AG09319 (cell line): Measurements from ENCODE around the gene LRRC66.

Experiments used
- DNase-seq: peaks from one replicate; pipeline ENCODE4 v3.0.0-alpha.2; 2010; ENCODE audit warnings: low read depth; ENCODE audit errors: extremely low read depth
- CTCF ChIP-seq: IDR thresholded peaks from 2 replicates; pipeline ENCODE4 v1.5.1; 2011; ENCODE audit warnings: low read depth, mild to moderate bottlenecking, inconsistent platforms, low read length, moderate library complexity

LRRC66 gene

GRCh38 chr4:52014903-52015302, 5.3 kb downstream of the LRRC66 start:
- TF ChIP-seq CTCF: no peak
- no peak for DNase-seq

DNA sequence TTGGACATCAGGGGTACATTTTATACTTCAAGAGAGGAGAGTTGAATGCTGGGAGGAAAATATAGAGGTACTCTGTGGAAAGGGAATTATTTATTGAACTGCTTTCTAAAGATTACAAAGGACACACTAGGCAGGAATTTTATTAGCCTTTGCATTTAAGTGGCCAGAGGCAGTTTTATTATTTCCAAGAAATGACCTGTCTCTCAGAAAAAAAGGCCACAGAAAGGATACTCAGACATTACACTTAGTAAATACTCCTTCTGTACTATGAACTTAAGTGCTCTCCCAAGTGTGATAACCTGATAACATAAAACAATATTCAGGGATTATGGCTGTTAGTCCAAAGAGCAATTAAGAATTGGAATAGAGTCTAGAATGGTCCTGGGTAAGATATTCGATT, 7.5 kb downstream of the LRRC66 start:
- DNase-seq: no peak
- TF ChIP-seq CTCF: no peak

DNA sequence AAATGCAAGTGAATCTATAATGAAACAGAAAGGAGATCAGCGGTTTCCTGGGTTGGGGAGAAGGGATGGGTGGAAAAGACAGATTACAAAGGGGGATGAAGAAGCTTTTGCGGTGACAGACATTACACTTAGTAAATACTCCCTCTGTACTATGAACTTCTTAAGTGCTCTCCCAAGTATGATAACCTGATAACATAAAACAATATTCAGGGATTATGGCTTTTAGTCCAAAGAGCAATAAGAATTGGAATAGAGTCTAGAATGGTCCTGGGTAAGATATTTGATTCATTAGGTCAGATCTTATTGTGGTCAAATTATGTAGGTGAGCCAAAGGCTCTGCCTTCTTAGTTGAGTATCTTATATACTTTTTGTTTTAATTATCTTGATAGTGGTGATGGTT, 9.2 kb downstream of the LRRC66 start:
- TF ChIP-seq CTCF: no peak
- no peak for DNase-seq

DNA sequence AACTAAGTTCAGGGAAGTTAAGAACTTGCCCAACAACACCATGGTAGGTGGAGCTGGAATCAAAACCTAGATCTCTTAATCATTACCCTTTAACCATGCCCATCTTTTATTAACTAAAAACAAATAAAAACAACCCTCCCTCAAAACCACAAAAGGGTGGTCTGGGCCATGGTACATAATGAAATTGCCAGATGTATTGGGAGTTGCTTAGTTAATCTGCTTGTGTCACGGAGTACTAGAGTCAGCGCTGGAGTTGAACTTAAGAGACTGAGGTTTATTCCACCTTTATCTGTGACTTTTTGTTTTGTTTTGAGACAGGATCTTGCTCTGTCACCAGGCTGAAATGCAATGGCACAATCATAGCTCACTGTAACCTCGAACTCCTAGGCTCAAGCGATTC, 13.3 kb downstream of the LRRC66 start:
- TF ChIP-seq CTCF: no peak
- DNase-seq: no peak

GRCh38 chr4:52005604-52006273, 14.4 kb downstream of the LRRC66 start:
- TF ChIP-seq CTCF: no peak

DNA sequence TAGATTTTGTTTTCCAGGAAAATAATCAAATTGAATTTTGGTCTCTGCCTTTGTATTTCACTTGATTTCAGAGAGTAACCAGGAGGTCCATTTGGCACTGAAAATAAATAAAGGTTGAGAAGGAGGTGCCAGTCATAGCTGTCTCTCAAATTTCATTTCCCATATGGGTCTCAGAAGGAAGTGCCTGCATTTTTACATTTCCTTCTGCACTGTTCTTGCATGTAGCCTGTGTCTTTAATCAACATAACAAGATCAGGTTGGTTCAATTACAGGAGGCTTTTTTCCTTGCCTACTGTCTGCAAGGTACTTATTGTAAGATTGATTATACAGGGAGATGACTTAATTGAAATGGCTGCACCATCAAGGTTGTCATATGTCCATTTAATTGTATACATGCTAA, 15.7 kb downstream of the LRRC66 start:
- no peak for TF ChIP-seq CTCF
- DNase-seq: no peak

More at GRCh38 chr4:52005604-52006273, 14.4 kb downstream of the LRRC66 start:
- DNase-seq: no peak

GRCh38 chr4:52001616-52002015, 18.5 kb downstream of the LRRC66 start:
- DNase-seq: no peak
- no peak for TF ChIP-seq CTCF
